Fibroblast of lung (primary cell): Measurements from ENCODE around the gene POU2F2. TPM values are rescaled to one million over a fixed set of nuclear protein-coding genes. Genes with fewer than 3 reads are reported as not detected.

Source experiments
- DNase-seq, 2 donors: peaks; one replicate each; pipeline versions ENCODE4 v3.0.0 to v3.0.0-alpha.2; 2010; ENCODE audit warnings: low read depth in 2 of 2
- H2AFZ ChIP-seq: 2 replicates; pipeline ENCODE4 v1.5.1; 2012; ENCODE audit warnings: low read length, control low read depth, inconsistent platforms
- H3K27ac ChIP-seq: 2 replicates; pipeline ENCODE4 v1.5.1; 2011; ENCODE audit warnings: low read length, control low read depth; ENCODE audit not compliant: insufficient read depth
- H3K27me3 ChIP-seq: 2 replicates; pipeline ENCODE4 v1.5.1; 2011; ENCODE audit warnings: mild to moderate bottlenecking, low read length; ENCODE audit not compliant: control insufficient read depth, insufficient read depth
- H3K36me3 ChIP-seq: 2 replicates; pipeline ENCODE4 v1.5.1; 2011; ENCODE audit warnings: low read length; ENCODE audit not compliant: control insufficient read depth, insufficient read depth
- H3K4me1 ChIP-seq: 2 replicates; pipeline ENCODE4 v1.5.1; 2011; ENCODE audit warnings: low read length; ENCODE audit not compliant: control insufficient read depth, insufficient read depth; ENCODE audit errors: extremely low read depth
- H3K4me2 ChIP-seq: 2 replicates; pipeline ENCODE4 v1.5.1; 2011; ENCODE audit warnings: low read length, control low read depth; ENCODE audit not compliant: insufficient read depth; ENCODE audit errors: extremely low read depth
- H3K4me3 ChIP-seq, 4 experiments: fragments of 200-600 bp in 1 of 4; sonication (generic) in 1 of 4; replicated peaks in 1 of 4; 2 replicates each; pipeline ENCODE4 v1.5.1; 2011 to 2016; ENCODE audit warnings: low read length in 4 of 4, low read depth in 3 of 4, mild to moderate bottlenecking in 3 of 4, control low read depth in 2 of 4, inconsistent platforms in 1 of 4, mixed read lengths in 1 of 4; ENCODE audit not compliant: insufficient read depth in 1 of 4; ENCODE audit errors: control extremely low read depth in 1 of 4
- H3K79me2 ChIP-seq: 2 replicates; pipeline ENCODE4 v1.5.1; 2012; ENCODE audit warnings: mild to moderate bottlenecking, low read length, inconsistent platforms; ENCODE audit not compliant: control insufficient read depth, insufficient read depth
- H3K9ac ChIP-seq: 2 replicates; pipeline ENCODE4 v1.5.1; 2011; ENCODE audit warnings: mild to moderate bottlenecking, low read length, control low read depth; ENCODE audit not compliant: insufficient read depth
- H3K9me3 ChIP-seq: 2 replicates; pipeline ENCODE4 v1.5.1; 2012; ENCODE audit warnings: low read depth, low read length; ENCODE audit not compliant: control insufficient read depth, insufficient read depth
- H4K20me1 ChIP-seq: 2 replicates; pipeline ENCODE4 v1.5.1; 2011; ENCODE audit warnings: low read length; ENCODE audit not compliant: control insufficient read depth, insufficient read depth; ENCODE audit errors: extremely low read depth
- EZH2 ChIP-seq: IDR thresholded peaks from 2 replicates; pipeline ENCODE4 v1.5.1; 2012; ENCODE audit warnings: low read length, control low read depth, mild to moderate bottlenecking; ENCODE audit errors: missing control alignments
- polyA plus RNA-seq, 2 donors: library from polyadenylated mRNA; depleted of rRNA in 1 of 2; stranded (reverse) in 1 of 2; unstranded in 1 of 2; fragments of >200 nt; gene quantifications; 2 replicates each; pipeline ENCODE4 v1.2.1, GENCODE V29; 2011 to 2012; ENCODE audit warnings: missing spikeins in 1 of 2
- total RNA-seq: library from RNA; depleted of rRNA; stranded (reverse); fragments of >200 nt; gene quantifications from 2 replicates; pipeline ENCODE4 v1.2.1, GENCODE V29; 2014
- TF ChIP-seq, protein P1 (sequence below), 2 donors: IDR thresholded peaks in 1 of 2; conservative IDR thresholded peaks in 1 of 2; 1 replicate in 1 of 2; 2 replicates in 1 of 2; pipeline ENCODE4 v1.5.1; 2011 to 2012; ENCODE audit warnings: low read length in 2 of 2, control low read depth in 1 of 2, inconsistent platforms in 1 of 2, low read depth in 1 of 2, mild to moderate bottlenecking in 1 of 2

POU2F2 gene
- total and polyA plus RNA-seq, 2 donors (not counting 1 experiment from before 2014, with no cell fraction given) = 0.17 to 0.31 TPM

DNA sequence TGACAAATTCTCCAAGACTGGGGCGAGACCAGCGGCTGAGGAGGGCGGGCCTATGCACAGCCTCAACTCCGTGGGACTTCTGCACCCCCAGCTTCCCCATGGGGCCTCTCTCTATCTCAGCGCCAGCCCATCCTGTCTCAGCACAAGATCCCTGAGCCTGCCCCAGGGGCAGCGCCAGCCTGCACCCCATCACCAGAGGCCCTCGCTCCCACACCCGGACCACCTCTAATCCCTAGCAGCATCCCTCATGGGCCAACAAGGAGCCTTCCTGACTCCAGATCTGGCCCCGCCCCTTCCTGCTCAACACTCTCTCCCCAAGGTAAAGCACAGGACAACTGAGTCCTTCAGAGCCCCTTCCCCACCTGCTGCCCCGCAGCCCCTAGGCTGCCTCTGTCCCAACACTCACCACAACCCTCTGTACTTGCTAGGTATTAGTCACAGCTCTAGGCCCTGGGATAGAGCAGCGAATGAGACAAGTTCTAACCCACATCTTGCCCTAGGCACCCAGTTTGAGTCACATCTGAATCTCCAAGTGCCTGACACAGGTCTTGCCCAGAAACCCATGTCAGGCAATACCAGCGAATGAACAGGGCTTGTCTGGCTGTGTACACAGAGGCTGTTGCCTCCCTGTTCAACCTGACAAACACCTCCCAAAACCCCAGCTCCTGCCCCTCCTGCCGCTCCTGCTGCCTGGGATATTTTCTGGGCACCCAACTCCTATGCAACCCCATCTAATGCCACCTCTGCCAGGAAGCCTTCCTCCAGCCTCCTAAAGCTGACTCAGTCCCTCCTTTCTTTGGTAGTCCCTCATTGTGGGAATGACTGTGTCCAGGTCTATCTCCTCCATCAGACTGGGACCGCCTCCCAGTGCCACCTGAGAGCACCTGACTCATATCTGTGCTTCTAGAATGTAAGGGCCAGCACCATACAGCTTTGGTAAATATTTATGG lies 80.8 kb downstream of the POU2F2 start:
- no peak overlapping the region for H3K4me3 ChIP-seq
- peaks cover 7% of the 10 kb centered on the region for H3K27me3 ChIP-seq
- H4K20me1 ChIP-seq = no peaks in the 10 kb centered on the region
- no peak overlapping the region for H3K27ac ChIP-seq
- H3K9me3 ChIP-seq = no peaks in the 10 kb centered on the region
- no peak overlapping the region for H2AFZ ChIP-seq
- no peak overlapping the region for H3K9ac ChIP-seq
- H3K4me2 ChIP-seq = no peak overlapping the region
- no peaks in the 10 kb centered on the region for H3K4me1 ChIP-seq
- H3K79me2 ChIP-seq = no peaks in the 10 kb centered on the region
- H3K36me3 ChIP-seq = no peaks in the 10 kb centered on the region
- TF ChIP-seq EZH2 = no peak
- TF ChIP-seq, protein P1, sequence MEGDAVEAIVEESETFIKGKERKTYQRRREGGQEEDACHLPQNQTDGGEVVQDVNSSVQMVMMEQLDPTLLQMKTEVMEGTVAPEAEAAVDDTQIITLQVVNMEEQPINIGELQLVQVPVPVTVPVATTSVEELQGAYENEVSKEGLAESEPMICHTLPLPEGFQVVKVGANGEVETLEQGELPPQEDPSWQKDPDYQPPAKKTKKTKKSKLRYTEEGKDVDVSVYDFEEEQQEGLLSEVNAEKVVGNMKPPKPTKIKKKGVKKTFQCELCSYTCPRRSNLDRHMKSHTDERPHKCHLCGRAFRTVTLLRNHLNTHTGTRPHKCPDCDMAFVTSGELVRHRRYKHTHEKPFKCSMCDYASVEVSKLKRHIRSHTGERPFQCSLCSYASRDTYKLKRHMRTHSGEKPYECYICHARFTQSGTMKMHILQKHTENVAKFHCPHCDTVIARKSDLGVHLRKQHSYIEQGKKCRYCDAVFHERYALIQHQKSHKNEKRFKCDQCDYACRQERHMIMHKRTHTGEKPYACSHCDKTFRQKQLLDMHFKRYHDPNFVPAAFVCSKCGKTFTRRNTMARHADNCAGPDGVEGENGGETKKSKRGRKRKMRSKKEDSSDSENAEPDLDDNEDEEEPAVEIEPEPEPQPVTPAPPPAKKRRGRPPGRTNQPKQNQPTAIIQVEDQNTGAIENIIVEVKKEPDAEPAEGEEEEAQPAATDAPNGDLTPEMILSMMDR (conservative IDR thresholded peaks at IDR 0.05 in 1 of 2, IDR thresholded peaks at IDR 0.05 in 1 of 2; ENCODE audit: low read depth in 1 of 2, low read length in 2 of 2) = no peak
- DNase-seq = no peak

DNA sequence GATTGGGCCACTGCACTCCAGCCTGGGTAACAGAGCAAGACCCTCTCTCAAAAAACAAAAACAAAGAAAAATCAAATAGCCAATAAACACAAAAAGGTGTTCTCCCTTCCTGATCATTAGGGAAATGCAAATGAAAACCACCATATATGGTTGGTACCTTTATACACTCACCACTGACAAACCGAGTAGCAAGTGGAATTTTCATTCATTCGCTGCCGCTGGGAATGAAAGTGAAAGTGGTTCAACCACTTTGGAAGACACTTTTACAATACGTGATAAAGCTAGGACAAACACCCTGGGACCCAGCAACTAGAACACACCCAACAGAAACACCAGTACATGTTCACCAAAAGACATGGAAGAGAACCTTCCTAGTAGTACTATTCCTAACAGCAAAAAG lies 83.3 kb downstream of the POU2F2 start:
- H3K27me3 ChIP-seq = no peaks in the 10 kb centered on the region
- H2AFZ ChIP-seq = no peak overlapping the region
- no peak overlapping the region for H3K4me3 ChIP-seq
- no peaks in the 10 kb centered on the region for H3K36me3 ChIP-seq
- no peaks in the 10 kb centered on the region for H3K9me3 ChIP-seq
- TF ChIP-seq, protein P1 (conservative IDR thresholded peaks at IDR 0.05 in 1 of 2, IDR thresholded peaks at IDR 0.05 in 1 of 2; ENCODE audit: low read depth in 1 of 2, low read length in 2 of 2) = no peak
- no peak for TF ChIP-seq EZH2
- H3K4me1 ChIP-seq = no peaks in the 10 kb centered on the region
- no peaks in the 10 kb centered on the region for H3K79me2 ChIP-seq
- H4K20me1 ChIP-seq = no peaks in the 10 kb centered on the region
- DNase-seq = no peak
- H3K9ac ChIP-seq = no peak overlapping the region
- no peak overlapping the region for H3K27ac ChIP-seq
- H3K4me2 ChIP-seq = no peak overlapping the region

DNA sequence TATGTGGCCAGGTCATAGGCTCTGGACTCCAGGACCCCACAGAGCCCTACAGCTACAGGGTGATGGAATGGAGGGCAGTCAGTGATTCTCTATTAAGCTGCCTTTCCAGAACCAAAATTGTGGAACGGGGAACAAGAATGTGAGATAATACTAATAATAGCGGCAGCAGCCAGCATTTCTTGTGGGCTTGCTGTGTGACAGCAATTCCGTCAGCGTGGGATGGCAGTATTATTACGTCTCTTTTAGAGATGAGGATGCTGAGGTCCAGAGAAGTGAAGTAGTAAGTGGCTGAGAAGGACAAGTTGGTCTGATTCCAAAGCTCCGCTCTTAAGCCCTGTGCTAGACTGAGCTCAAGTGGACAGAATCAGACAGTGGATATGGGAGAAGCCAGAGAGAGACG lies 86.7 kb downstream of the POU2F2 start:
- Histone ChIP-seq H3K9ac (no peak overlapping the region), H3K4me2 (no peak overlapping the region), H3K79me2 (no peaks in the 10 kb centered on the region), H4K20me1 (no peaks in the 10 kb centered on the region), H3K27ac (no peak overlapping the region), H3K9me3 (no peaks in the 10 kb centered on the region), H3K4me3 (no peak overlapping the region), H3K36me3 (no peaks in the 10 kb centered on the region), H3K4me1 (no peaks in the 10 kb centered on the region), H2AFZ (no peak overlapping the region), H3K27me3 (no peaks in the 10 kb centered on the region)
- DNase-seq = no peak
- TF ChIP-seq EZH2 = no peak
- TF ChIP-seq, protein P1 (conservative IDR thresholded peaks at IDR 0.05 in 1 of 2, IDR thresholded peaks at IDR 0.05 in 1 of 2; ENCODE audit: low read depth in 1 of 2, low read length in 2 of 2) = no peak
